Astrocyte (in vitro differentiated cells and primary cell): Measurements from ENCODE around the gene CILP.

Source experiments
- EZH2 ChIP-seq: IDR thresholded peaks from 2 replicates; pipeline ENCODE4 v1.6.1; 2012; ENCODE audit warnings: mild to moderate bottlenecking, low read length, inconsistent platforms; ENCODE audit not compliant: insufficient read depth
- TF ChIP-seq, protein P1 (sequence below): IDR thresholded peaks from 2 replicates; pipeline ENCODE4 v1.5.1; 2011; ENCODE audit warnings: low read depth, mild to moderate bottlenecking, inconsistent platforms, low read length, moderate library complexity; ENCODE audit not compliant: insufficient read depth

DNA sequence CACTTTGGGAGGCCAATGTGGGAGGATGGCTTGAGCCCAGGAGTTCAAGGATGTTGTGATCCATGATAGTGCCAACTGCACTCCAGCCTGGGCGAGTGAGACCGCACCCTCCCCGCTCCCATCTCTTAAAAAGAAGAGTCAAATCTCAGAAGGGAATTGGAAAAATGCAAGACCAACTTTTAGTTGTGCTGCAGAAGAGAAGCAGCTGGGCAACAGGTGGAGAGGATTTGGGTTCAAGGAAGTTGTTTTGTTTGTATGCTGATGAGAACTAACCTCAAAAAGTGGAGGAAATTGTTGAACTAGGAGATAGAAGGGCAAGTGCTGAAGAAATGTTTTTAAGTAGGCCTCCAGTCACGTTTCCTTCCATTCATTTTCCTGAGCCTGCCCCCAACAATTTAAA lies 64.8 kb downstream of the CILP start:
- TF ChIP-seq, protein P1, sequence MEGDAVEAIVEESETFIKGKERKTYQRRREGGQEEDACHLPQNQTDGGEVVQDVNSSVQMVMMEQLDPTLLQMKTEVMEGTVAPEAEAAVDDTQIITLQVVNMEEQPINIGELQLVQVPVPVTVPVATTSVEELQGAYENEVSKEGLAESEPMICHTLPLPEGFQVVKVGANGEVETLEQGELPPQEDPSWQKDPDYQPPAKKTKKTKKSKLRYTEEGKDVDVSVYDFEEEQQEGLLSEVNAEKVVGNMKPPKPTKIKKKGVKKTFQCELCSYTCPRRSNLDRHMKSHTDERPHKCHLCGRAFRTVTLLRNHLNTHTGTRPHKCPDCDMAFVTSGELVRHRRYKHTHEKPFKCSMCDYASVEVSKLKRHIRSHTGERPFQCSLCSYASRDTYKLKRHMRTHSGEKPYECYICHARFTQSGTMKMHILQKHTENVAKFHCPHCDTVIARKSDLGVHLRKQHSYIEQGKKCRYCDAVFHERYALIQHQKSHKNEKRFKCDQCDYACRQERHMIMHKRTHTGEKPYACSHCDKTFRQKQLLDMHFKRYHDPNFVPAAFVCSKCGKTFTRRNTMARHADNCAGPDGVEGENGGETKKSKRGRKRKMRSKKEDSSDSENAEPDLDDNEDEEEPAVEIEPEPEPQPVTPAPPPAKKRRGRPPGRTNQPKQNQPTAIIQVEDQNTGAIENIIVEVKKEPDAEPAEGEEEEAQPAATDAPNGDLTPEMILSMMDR: no peak
- no peak for TF ChIP-seq EZH2
